Measurements from ENCODE around the gene MDH1B.

The MDH1B gene

DNA sequence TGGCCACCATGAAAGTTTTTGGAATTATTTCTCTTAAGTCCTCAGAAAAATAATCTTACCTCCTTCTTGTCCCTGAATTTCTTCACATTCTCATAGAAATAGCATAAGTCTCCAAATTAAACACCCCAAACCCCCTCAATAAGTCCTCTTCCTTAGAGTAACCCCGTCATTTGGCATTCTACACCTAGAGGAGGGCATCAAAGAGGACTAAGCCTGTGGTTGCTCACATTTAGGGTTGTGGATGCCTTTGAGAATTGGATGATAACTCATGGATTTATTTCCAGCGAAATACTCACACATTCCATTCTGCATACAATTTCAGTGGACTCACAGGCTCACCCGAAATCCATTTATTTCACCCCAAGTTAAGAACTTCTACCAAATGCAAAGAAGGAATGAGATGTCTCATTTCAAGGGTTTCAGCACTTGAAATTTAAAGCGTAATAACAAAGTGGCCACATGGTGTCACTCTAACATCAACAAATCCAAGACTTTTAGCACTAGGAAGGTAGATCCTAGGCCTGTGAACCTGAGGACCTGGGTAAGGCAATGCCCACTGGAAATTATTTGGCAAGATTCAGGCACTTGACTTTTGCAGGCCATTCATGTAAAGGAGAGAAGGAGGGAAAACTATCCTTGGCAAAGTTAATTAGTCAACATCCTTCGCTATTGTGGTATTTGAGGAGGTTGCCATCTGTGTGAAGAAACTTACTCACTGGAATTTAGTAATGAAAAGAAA is 71.6 kb downstream of the MDH1B start:
- no peak for DNase-seq

DNA sequence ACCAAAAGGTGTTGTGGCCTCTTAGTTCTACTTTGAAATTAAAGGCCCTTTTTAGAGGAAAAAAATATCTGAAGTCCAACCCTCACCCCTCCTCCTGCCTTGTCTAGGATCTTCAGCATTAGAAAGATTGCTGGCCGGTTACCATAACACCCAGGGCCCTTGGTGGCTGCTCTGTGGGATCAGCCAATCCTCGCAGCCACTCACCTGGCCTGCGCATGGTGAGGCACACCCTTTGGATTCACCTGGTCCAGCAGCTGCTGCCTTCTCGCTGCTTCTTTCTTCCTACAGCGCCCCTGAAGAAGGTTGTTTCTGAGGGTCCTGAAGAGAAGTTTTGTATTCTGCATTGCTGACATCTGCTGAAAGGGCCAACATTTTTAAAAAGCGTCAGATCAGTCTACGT is 72.2 kb downstream of the MDH1B start:
- DNase-seq = no peak

DNA sequence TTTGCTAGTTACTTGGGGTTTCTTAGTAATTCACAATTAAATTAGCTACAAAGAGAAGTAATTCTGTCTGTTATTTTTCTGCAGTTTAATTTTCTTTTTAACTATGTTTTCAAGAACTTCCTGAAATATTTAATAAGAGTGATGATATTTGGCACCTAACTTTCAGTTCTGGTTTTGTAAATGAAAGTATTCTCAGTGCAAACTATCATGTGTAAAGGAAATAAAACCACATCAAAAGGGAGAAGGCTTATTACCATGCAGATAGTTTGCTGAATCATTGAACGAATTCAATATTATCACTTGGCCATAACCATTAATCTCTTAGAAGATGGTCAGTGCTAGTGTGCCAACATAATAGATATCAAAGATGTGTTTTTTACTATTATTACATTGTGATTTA is 76.1 kb downstream of the MDH1B start:
- DNase-seq = no peak

DNA sequence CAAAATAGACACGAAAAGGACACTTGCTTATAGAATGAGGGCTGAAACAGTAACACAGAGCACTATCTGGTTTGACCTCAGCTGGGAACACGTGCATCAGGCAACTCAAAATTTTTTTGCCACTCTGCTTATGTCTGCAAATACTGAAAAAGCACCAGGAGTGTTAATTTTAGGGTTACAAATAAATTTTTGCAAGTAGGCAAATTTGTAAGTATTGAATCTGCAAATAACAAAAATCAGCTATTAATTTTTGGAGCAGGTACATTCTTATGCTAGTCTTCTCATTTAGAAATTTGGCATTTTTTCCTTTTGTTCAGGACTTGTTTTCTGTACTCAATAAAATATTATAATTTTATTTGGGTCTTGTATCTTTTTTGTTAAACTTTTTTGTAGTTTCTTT is 76.7 kb downstream of the MDH1B start:
- no peak for DNase-seq

Data from activated CD8-positive, alpha-beta memory T cell treated with anti-CD3 and anti-CD28 coated beads, Interleukin-2, amount 50 U/mL, for 4 hours (primary cell).